ENCODE data around the gene TULP4. TPM values are rescaled to one million over a fixed set of nuclear protein-coding genes. Genes with fewer than 3 reads are reported as not detected.

The TULP4 gene
- total and polyA plus RNA-seq, 2 of the 8 experiments (the other 6 are each of a cell fraction or from before 2014, with no cell fraction given), result 7.7 to 51.6 TPM

DNA sequence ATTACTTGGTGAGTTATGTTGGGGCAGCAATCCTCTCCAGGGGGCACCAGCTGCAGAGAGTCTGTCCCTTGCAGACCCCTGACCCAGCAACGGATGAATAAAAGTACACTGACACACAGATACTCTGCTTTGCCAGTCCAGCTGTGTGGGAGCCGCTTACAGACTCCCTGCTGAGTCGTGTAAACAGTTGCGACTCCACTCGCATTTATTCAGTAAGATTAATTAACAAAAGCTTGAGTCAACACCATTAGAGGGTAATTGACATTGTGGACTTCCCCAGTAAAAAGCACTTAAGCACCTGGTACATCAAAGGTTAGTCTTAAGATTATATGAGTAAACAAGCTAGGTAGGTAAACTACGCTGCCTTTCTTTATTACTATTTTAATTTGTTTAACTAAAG, 155.7 kb downstream of the TULP4 start (continued):
- TF ChIP-seq SIN3A (conservative IDR thresholded peaks at IDR 0.05 in 1 of 2, IDR thresholded peaks at IDR 0.05 in 1 of 2; ENCODE audit: low read depth in 1 of 2, low read length in 2 of 2) (no peak), KDM1A (IDR thresholded peaks at IDR 0.05; ENCODE audit: borderline replicate concordance, low read length) (peak; percentile 37; the same call in 1 of the 2 replicates), CEBPB (IDR thresholded peaks at IDR 0.05; ENCODE audit: low read depth, low read length) (no peak), NRF1 (IDR thresholded peaks at IDR 0.05; ENCODE audit: low read depth, low read length) (no peak), CBX8 (IDR thresholded peaks at IDR 0.05; ENCODE audit: borderline replicate concordance, low read depth, low read length) (no peak), ASH2L (IDR thresholded peaks at IDR 0.05; ENCODE audit: low read length) (no peak), CREB1 (IDR thresholded peaks at IDR 0.05) (no peak), ZNF274 (IDR thresholded peaks at IDR 0.05; ENCODE audit: borderline replicate concordance, extremely low read depth, low read length) (no peak), CHD2 (IDR thresholded peaks at IDR 0.05; ENCODE audit: low read length) (no peak), HDAC2 (IDR thresholded peaks at IDR 0.05; ENCODE audit: borderline replicate concordance in 1 of 2, low read depth in 2 of 2, low read length in 2 of 2) (peak in 1 of 2 experiments; percentile 78; a peak in 1 of 4 replicates), BCL11A (IDR thresholded peaks at IDR 0.05; ENCODE audit: low read depth in 2 of 2, low read length in 2 of 2) (peak in 1 of 2 experiments; percentile 39), SP2 (IDR thresholded peaks at IDR 0.05; ENCODE audit: low read length) (no peak), FOSL1 (IDR thresholded peaks at IDR 0.05; ENCODE audit: insufficient read depth, low read depth, low read length) (no peak), CHD1 (IDR thresholded peaks at IDR 0.05; ENCODE audit: low read depth, low read length) (no peak), YY1 (IDR thresholded peaks at IDR 0.05; ENCODE audit: low read depth, low read length) (no peak), EGR1 (IDR thresholded peaks at IDR 0.05; ENCODE audit: borderline replicate concordance, low read depth, low read length) (no peak), NANOG (IDR thresholded peaks at IDR 0.05; ENCODE audit: insufficient read depth, low read depth, low read length, poor library complexity, severe bottlenecking) (peak; percentile 90), BRCA1 (IDR thresholded peaks at IDR 0.05; ENCODE audit: low read depth, low read length) (no peak), EP300 (IDR thresholded peaks at IDR 0.05; ENCODE audit: borderline replicate concordance in 1 of 2, low read depth in 2 of 2, low read length in 2 of 2) (peak in 1 of 2 experiments; percentile 84; a peak in 1 of 3 replicates), TBP (IDR thresholded peaks at IDR 0.05; ENCODE audit: low read depth, low read length) (no peak), SP1 (IDR thresholded peaks at IDR 0.05; ENCODE audit: low read depth, low read length) (peak; percentile 69; the same call in 1 of the 2 replicates), MAFK (IDR thresholded peaks at IDR 0.05; ENCODE audit: low read depth, low read length) (no peak)
- TF ChIP-seq, protein P1, sequence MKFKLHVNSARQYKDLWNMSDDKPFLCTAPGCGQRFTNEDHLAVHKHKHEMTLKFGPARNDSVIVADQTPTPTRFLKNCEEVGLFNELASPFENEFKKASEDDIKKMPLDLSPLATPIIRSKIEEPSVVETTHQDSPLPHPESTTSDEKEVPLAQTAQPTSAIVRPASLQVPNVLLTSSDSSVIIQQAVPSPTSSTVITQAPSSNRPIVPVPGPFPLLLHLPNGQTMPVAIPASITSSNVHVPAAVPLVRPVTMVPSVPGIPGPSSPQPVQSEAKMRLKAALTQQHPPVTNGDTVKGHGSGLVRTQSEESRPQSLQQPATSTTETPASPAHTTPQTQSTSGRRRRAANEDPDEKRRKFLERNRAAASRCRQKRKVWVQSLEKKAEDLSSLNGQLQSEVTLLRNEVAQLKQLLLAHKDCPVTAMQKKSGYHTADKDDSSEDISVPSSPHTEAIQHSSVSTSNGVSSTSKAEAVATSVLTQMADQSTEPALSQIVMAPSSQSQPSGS (IDR thresholded peaks at IDR 0.05; ENCODE audit: low read length), result peak; percentile 71; the same call in 1 of the 2 replicates
- TF ChIP-seq, protein P2, sequence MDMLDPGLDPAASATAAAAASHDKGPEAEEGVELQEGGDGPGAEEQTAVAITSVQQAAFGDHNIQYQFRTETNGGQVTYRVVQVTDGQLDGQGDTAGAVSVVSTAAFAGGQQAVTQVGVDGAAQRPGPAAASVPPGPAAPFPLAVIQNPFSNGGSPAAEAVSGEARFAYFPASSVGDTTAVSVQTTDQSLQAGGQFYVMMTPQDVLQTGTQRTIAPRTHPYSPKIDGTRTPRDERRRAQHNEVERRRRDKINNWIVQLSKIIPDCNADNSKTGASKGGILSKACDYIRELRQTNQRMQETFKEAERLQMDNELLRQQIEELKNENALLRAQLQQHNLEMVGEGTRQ (IDR thresholded peaks at IDR 0.05; ENCODE audit: low read length), result no peak
